Hippocampal formation (tissue), 2 donors: ENCODE results near the gene PFDN1.

Experiments used
- DNase-seq, 2 donors: peaks; one replicate each; lab custom pipeline; 2025; lab: John Stamatoyannopoulos, UW

PFDN1 gene

GRCh38 chr5:140296289-140296688 is 6.6 kb downstream of the PFDN1 start:
- no peak for DNase-seq

GRCh38 chr5:140295414-140295813 is 7.5 kb downstream of the PFDN1 start:
- no peak for DNase-seq

GRCh38 chr5:140294753-140295152 is 8.1 kb downstream of the PFDN1 start:
- DNase-seq, result no peak

DNA sequence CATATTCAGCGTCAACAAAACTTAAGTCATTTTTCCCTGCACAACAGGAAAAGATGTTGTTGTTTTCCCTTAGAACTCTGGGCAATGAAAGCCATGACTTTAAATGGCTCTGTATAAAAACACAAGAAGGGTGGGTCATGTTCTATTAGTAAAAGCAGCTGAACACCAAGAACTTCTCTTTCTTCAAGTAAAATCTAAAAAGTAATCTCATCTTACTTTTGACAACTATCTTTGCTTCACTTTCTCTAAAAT is 9.1 kb downstream of the PFDN1 start:
- DNase-seq, result no peak

- peak in 1 of 2 donors; percentile 38 for DNase-seq
Measured at GRCh38 chr5:140293091-140293848, 9.6 kb downstream of the PFDN1 start.

GRCh38 chr5:140292212-140293036 is 10.5 kb downstream of the PFDN1 start:
- no peak for DNase-seq

- no peak for DNase-seq
Measured at GRCh38 chr5:140287801-140288521, 14.9 kb downstream of the PFDN1 start.

DNA sequence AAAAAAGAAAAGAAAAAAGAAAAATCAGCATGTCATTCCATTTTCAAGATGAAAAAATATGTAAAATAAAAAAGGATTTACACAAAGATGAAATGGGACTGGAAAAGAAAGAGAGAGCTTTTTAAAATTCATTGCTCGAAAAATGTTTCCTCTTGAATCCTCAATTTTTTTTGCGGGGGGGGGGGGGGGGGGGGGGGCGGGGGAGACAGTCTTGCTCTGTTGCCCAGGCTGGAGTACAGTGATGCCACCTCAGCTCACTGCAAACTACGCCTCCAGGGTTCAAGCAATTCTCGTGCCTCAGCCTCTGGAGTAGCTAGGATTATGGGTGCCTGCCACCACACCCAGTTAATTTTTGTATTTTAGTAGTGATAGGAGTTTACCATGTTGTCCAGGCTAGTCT is 16.5 kb downstream of the PFDN1 start:
- no peak for DNase-seq

- DNase-seq, result no peak
Measured at GRCh38 chr5:140284013-140284412, 18.9 kb downstream of the PFDN1 start.

GRCh38 chr5:140282266-140282665 is 20.6 kb downstream of the PFDN1 start:
- DNase-seq, result no peak

DNA sequence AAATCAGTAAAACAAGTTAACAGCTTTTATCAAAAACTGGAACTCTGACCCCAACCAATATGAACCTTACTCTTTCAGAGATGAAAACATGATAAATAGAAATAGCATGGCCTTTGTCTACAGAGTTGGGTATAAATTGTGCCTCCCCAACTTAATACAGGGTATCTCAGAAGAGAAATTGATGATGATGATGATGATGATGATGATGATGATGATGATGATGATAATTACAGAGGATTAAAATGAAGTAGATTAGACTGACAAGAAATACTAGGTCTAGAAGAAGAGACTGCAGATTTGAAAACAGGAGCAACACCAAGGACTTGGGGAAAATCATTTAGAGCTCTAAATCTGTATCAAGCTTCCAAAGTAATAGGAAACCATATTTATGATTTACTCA is 27.1 kb downstream of the PFDN1 start:
- no peak for DNase-seq

DNA sequence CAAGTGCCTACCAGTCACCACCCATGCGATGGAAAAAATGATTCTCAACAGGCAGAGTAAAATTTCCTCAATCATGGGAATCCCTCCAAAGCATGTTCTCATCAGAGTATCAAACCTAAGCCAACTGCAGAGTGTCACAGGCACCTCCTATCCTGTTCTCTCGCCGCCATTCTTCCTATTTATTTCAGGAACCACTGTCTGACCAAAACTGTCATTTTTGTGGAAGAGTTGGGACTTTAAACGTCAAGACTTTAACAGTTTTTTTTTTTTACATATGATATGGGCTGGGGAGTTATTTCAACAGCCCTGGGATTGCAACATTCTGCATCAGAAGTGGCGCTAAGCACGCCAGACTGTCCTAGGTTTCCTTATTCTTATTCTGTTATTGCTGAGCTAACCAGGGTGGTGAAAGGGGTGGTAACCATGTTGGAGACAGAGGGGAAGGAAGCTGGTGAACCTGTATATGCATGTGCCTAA is 29.5 kb downstream of the PFDN1 start:
- no peak for DNase-seq

DNA sequence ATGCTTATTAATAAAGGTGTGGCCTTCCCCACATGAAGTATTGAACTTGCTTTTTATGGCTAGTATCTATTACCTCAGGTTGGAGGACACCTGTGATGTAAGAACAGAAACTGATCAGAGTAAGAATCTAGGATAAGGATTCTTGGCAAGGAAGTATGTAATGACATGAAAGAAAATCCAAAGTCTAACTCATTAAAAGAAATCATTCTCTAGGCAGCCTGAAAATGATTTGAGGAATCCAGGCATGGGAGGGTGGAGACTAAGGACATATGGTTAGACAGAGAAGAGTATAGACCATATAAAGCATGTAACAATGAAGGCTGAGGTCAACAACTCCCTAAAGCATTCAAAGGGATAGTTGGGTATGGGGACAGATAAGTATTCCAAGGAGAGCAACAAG is 32.9 kb downstream of the PFDN1 start:
- no peak for DNase-seq

DNA sequence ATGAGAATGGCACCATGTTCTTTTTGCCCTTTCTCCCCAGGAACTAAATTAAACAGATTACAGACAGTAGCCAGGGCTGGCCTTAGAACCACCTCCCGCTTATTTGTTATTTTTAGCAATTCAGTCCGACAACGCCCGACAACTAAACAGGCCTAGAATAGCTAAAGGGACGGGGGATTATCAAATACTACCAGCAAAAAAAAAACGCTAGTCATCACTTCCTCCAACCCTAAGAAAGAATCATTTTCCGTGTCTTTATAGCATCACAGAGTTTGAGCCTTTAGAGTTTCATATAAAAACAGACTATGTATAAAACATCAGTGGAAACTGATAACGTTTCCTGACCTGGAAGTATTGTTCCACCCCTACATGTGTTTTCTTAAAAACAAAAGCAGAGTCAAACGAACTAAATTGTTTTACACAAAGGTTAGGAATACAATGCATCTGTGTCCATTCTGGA is 35.3 kb downstream of the PFDN1 start:
- no peak for DNase-seq

GRCh38 chr5:140267201-140267540 is 35.7 kb downstream of the PFDN1 start:
- no peak for DNase-seq

DNA sequence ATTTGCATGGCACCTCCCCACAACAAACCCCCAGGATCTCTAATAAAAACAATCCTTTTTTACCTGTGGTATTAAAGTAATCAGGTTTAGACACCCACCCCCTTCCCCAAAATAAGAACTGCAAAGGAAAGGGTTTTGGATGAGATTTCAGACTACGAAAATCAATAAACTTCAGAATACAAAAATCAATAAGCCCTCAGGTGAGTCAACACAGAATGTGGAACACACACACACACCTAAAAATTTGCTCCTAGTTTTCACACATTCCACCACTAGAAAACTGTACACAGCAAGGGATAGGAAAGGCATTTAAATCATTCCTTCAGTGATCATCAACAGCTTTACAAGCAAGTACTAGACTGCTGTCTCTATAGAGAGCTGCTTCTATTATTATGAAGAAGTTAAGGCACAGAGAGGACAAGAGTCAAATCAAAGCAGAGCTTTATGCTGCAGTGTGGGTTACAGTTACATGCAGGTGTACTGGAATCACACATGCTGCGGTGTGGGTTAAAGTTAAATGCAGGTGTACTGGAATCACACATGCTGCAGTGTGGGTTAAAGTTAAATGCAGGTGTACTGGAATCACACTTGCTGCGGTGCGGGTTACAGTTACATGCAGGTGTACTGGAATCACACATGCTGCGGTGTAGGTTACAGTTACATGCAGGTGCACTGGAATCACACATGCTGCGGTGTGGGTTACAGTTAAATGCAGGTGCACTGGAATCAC is 36.3 kb downstream of the PFDN1 start:
- DNase-seq, result no peak

- no peak for DNase-seq
Measured at GRCh38 chr5:140265845-140266244, 37.1 kb downstream of the PFDN1 start.

GRCh38 chr5:140262839-140263238 is 40.1 kb downstream of the PFDN1 start:
- no peak for DNase-seq

GRCh38 chr5:140262221-140262620 is 40.7 kb downstream of the PFDN1 start:
- no peak for DNase-seq

DNA sequence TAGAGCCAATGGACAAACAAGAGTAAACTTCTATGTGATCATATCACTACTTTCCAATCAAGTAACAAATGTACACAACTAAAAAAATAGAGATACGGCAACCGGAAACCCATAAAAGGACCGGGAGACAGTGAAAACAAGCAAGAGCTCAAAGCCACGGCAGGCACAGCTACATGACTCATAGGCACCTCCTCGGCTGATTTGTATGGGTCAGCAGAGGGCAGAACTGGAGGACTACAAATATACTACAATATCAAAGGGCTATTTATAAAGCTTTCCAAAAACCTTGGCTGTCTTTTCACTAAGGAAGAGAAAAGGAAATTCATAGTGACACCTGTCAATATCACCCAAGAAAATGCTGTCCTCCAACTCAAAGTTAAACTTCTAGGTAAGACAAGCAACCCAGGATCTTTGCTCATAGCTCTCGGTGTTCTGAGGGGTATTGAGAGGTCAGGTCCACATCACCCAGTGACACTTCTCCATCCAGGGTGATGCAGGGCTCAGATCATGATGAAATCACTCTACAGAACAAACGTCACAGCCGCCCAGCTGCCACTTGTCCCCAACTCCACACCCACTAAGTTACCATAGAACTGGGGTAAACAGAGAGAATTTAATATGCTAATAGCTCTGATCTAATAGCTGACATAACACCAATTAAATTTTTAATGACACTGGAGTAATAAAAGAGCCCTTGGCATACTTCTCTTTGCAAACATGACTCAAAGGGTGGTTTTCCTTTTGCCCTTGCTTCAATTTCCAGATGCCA is 41.3 kb downstream of the PFDN1 start:
- peak; percentile 33 to 73 for DNase-seq

DNA sequence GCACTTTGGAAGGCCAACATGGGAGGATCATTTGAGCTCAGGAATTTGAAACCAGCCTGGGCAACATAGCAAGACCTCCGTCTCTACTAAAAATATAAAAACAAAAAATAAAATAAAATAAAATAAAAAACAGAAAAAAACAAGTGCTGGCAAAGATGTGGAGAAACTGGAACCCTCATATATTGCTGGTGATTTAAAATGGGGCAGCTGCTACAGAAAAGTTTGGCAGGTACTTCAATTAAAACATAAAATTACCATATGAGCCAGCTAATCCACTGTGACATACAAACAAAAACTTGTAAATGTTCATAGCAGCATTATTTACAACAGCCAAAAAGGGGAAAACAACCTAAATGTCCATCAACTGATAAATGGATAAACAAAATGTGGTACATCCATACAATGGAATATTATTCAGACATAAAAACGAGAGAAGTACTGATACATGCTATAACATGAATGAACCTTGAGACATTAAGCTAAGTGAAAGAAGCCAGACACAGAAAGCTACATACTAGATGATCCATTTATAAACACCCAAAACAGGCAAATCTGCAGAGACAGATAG is 42.7 kb downstream of the PFDN1 start:
- no peak for DNase-seq
